GM21526 (cell line): Measurements from ENCODE around the gene SPACA9.

Source experiments
- ATAC-seq: cut with Tn5 transposase; IDR thresholded peaks from one replicate; pipeline ENCODE4 v1.9.1; 2021; ENCODE audit warnings: moderate library complexity; ENCODE audit not compliant: unreplicated experiment, low FRiP score

SPACA9 gene

GRCh38 chr9:132935026-132935425, 56.3 kb downstream of the SPACA9 start:
- no peak for ATAC-seq

- ATAC-seq: no peak
Observed at GRCh38 chr9:132937463-132937901, 58.8 kb downstream of the SPACA9 start.

- no peak for ATAC-seq
Observed at GRCh38 chr9:132939169-132939568, 60.5 kb downstream of the SPACA9 start.
